ENCODE results near the gene TSPAN15.

The TSPAN15 gene

DNA sequence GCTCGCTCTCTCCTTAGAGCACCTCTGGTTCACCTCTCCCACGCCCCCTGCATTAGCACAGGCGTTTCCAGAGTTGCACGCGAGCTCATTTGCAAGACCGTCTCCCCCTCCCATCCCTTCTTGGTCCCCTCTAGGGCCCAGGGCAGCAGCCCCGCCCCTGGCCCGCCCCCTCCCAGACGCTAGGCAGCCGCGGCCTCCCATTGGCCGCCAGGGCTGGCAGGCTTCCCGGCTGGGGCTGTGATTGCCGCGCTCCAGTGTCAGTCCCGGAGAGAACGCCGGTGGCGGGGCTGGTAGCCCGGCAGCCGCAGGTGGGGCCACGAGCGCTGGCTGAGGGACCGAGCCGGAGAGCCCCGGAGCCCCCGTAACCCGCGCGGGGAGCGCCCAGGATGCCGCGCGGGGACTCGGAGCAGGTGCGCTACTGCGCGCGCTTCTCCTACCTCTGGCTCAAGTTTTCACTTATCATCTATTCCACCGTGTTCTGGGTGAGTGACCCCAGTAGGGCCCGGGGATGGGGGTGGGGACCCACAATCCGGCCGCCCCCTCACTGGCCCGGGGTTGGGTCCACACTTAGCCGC lies at the start of gene TSPAN15:
TSPAN15 (plus strand) TSS at position 257 of the 575 bp plus-strand sequence; CDS start at position 387, 130 bp downstream.
- peak in 1 of 2 experiments; percentile 20 for DNase-seq (ENCODE audit: low read depth in 2 of 2)

DNA sequence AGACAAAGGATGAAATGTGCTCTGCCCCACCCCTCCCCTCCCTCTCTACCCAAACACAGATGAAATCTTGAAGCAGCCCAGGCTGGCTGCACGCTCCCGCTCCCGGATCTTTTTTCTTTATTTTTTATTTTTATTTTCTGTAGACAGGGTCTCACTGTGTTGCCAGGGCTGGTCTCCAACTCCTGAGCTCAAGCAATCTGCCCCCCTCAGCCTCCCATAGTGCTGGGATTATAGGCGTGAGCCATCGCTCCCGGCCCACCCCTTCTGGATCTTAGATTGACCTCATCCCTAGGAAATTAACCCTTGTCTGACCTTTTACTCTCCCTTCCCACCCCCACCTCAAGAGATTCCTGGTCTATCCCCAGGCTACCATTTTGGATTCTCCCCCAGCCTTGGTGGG lies 48.9 kb upstream of the TSPAN15 start:
- no peak for DNase-seq (ENCODE audit: low read depth in 2 of 2)

DNA sequence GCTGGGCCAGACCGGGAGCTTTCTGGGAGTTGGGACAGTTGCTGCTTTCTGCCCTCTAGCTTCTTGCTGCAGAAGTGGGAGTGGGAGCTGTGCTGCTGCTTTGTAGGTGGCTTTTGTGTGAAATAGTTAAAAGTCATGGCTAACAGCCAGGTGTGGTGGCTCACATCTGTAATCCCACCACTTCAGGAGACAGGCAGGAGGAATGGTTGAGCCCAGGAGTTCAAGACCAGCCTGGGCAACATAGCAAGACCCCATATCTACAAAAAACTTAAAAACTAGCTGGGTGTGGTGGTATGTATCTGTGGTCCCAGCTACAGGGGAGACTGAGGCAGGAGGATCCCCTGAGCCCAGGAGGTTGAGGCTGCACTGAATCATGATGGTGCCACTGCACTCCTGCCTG lies 48.2 kb upstream of the TSPAN15 start:
- no peak for DNase-seq (ENCODE audit: low read depth in 2 of 2)

DNA sequence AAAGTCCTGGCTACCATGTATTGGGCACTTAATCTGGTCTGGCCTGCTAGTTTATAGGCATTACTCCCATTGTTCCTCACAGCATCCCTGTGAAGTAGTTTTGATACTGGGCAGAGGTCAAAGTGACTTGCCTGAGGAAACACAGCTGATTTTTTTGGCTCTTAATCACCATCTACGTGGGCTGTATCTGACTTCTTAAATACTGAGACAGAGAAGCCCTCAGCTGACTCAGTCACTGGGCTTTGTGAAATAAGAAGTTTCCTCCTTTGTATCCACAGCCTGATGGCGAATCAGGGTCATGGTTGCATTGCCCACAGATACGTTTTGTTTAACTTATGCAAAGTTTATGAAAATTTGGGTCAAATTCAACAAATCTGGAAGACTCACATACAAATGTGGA lies 47.7 kb upstream of the TSPAN15 start:
- no peak for DNase-seq (ENCODE audit: low read depth in 2 of 2)

DNA sequence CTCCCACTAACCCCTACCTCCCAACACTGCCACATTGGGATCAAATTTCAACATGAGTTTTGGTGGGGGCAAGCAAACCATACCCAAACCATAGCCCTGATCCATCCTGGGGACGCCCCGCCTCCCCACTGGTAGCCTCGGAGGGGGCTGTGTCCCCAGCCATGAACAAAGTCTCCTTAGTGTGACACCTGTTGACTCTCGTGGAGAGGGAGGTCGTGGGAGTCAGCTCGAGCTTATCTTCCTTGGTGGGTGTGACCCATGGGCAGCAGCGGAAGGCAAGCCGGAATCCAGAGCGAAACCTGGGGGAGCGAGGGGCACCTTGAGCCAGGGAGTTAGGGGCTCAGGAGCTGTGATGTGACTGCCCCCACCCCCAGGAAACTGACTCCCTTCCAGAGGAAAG lies 46.5 kb upstream of the TSPAN15 start:
- DNase-seq (ENCODE audit: low read depth in 2 of 2): no peak

DNA sequence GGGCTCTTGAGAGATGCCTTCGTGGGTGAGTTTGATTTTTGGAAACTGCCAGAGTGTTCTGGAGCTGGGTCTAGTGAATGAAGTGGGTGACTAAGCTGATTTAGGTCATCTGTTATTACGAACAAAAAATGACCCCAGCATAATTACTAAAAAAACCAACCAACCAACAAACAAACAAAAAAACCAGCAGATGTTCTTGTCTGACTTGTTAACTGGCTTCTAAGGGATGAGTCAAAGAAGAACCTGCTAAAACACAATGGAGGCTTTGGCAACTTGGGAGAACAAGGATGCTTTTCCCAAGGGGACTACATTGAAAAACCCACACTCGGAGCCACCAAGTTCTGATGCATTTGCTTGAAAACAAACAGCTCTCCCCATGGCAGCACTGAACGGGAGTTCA lies 46.0 kb upstream of the TSPAN15 start:
- no peak for DNase-seq (ENCODE audit: low read depth in 2 of 2)

DNA sequence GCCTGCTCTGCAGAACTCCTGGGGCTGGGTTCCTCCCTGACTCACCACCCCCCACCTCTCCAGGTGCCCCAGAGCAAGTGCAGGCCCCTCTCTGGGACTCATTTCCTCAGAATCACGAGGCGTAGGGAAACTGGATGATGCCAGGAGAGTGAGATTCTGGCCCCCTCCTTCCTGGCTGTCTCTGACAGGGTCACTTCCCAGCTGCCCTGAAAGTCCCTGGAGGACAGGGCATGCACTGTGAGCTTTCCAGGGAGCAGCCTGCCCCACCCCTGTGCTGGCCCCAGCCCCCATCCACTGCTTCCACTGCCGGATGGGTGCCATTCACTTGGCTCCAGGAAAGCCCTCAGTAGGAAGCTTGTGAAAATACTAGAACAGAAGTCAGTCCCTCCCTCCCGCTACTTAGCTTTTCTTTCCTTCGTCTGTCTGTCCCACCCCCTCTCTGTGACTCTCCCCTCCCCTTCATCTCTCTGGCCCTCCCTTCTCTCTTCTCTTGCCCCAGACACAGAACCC lies 44.9 kb upstream of the TSPAN15 start:
- DNase-seq (ENCODE audit: low read depth in 2 of 2): no peak

DNA sequence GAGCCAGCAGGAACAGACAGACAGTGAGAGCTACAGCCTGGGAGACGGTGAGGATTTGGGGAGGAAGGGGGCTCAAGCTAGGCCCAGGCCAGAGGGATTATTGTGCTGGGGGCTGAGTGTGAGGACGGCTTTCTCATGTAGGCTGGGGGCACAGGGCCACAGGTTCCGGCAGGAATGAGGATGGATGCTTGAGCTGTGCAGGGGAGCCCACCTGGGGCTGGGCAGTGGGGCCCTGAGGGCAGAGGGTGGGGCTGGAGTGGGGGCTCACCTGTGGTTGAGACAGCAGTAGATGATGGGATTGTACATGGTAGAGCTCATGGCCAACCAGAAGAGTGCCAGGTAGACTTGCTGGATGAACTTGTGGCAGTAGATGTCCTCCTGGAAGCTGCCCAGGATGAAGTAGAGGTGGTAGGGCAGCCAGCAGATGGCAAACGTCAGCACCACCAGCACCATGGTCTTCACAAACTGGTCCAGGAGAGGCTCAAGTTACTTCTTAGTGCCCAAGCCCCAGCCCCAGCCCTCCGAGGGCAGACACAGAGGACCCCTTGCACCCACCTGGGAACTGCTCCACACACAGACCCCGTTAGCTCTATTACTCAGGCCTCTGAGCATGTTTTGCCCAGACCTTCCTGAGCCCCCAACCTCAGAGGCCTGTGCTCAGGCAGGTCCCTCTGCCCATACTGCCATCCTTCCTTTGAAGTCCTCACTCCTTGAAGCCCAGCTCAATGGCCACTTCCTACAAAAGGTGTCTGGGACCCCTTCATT lies 44.3 kb upstream of the TSPAN15 start:
- DNase-seq (ENCODE audit: low read depth in 2 of 2): no peak

DNA sequence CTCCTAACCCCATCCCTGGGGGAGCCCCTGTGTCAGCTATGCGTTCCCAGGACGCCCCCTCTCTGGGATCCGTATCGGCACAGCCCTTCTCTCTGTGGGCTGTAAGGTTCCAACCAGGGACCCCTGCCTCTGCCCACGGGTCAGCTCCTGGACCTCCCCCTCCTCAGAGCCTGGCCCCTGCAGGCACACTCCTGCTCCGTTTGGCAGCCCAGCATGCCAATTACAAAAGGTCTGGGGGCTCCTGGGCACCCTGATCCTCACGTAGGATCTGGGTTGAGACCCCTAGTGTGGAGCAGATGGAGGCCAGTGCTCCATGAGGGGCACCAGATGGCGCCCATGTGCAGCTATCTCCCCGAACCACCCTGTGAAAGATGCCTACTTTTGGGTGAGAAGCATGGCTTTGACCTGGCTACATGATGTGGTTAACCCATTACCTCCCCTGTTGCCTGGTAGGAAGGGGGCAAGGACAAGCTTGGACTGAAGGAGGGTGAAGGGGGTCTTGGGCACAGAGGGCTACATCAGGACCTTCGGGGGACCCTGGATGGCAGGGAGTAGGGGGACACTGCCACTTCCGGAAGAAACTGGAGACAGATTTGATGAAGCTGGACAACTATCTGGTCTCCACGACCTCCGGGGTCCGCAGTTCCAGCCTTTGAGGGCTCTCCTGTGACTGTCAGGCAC lies 43.5 kb upstream of the TSPAN15 start:
- no peak for DNase-seq (ENCODE audit: low read depth in 2 of 2)

DNA sequence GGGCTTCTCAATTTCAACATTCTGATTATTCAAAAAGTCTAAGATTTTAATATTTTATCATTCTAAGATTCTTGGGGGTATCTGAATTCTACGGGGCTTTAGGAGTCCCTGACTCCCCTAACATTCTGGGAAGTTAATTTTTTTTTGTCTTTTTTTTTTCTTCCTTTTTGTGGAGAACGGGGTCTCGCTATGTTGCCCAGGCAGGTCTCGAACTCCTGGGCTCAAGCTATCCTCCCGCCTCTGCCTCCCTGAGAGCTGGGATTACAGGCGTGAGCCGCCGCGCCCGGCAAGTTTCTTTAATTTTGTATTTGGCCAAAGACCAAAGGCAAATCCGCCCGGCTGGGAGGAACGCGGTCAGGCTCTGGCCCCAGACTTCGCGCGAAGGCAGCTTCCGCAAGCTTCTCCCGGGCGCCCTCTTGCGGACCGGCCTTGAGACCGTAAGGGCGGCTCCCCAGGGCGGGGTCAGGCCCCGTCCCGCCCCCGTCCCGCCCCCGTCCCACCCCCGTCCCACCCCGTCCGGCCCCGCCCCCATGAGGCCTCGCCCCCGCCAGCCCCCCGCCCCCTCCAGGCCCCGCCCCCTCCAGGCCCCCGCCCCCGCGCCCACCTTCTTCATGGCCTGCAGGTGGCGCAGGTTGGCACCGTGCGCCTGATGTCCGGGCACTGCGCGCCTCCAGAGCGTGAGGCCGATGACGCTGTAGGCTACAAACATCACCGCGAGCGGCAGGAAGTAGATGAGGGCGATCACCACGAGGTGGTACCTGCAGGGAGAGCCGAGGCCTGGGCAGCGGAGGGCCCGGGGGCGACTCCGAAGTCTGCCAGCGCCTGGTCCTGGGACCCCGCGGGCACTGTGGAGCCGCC lies 42.7 kb upstream of the TSPAN15 start:
- peak; percentile 80 to 86 for DNase-seq (ENCODE audit: low read depth in 2 of 2)

DNA sequence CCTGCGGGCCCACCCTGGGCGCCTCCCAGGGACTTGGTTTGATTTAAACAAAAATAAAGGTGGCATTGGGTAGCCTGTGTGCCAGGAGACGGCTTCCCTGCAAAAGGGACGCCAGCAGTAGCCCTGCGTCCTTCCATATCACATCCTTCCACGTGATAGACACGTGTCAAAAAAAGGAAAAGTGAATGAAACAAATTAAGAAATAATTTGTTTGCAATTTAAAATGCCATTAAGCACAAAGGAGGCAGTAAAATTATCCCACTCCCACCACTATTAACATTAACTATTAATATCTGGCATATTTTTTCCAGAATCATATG lies 42.1 kb upstream of the TSPAN15 start:
- DNase-seq (ENCODE audit: low read depth in 2 of 2): no peak

DNA sequence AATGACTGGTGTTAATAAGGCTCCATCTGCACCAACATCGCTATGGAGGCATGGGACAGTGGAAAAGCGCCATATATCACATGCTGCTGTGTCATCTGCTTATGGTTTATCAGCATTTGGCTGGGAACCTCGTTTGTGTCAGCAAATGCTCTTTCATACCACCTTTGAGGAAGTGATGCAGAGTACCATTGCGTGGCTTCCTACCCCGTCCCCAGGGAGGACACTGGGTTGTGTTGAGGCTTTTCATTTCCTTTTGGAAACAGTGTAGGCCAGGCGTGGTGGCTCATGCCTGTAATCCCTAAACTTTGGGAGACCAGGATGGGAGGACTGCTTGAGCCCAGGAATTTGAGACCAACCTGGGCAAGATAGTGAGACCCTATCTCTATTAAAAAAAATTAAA lies 41.3 kb upstream of the TSPAN15 start:
- no peak for DNase-seq (ENCODE audit: low read depth in 2 of 2)

DNA sequence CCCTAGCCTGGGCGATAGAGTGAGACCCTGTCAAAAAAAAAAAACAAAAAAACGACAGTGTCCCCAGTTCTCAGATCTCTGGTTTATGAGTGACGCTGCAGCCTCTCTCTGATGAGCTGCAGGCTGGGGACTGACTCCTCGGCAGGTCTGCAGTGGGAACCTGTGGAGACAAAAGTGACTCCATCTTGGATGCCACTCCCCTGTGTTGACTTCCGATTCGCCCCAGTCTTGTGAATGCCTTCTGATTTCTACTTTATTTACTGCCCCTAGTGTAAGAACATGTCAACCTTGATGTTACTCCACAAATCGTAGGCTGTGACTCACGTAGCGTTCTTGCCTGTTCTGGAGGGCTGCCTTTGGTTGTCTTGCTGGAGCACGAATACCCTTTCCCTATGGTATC lies 40.8 kb upstream of the TSPAN15 start:
- no peak for DNase-seq (ENCODE audit: low read depth in 2 of 2)

DNA sequence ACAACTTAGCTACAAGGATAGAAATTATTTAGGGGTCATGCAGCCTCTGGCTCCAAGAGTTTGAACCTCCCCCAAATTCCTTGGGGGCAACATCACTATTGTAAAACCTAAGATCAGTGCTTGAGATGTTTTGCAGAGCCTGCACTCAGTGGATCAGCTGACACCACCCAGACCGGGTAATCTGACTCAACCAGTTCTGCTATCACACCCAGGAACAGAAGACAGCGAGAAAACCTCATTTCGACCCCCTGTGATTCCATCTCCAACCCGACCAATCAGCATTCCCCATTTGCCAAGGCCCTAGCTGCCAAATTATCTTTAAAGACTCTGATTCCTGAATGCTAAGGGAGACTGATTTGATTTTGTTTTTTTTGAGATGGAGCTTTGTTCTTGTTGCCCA lies 39.8 kb upstream of the TSPAN15 start:
- DNase-seq (ENCODE audit: low read depth in 2 of 2): no peak

DNA sequence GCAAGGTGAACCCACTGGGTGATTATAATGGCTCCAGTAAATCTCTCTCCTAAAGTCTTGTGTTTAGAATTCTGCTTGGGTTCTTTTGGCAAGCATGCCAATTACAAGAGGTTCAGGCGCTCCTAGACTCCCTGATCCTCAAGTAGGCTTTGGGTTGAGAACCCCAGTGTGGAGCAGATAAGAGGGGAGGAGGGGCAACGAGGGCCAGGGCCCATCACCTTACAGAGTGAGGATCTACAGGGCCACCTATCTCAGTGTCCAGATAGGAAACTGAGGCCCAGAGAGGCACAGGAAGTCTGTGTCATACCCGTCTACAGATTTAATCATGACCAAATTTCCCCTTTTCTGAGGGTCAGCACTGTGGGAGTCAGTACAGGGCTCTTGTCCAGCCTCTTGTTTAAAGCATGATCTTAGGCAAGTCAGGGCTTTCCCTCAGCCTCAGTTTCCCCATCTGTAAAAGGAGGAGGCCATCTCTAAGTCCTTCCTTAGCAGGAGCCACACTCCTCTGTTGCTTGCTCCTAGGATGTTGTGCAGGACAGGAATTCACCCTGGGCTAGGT lies 39.0 kb upstream of the TSPAN15 start:
- no peak for DNase-seq (ENCODE audit: low read depth in 2 of 2)

DNA sequence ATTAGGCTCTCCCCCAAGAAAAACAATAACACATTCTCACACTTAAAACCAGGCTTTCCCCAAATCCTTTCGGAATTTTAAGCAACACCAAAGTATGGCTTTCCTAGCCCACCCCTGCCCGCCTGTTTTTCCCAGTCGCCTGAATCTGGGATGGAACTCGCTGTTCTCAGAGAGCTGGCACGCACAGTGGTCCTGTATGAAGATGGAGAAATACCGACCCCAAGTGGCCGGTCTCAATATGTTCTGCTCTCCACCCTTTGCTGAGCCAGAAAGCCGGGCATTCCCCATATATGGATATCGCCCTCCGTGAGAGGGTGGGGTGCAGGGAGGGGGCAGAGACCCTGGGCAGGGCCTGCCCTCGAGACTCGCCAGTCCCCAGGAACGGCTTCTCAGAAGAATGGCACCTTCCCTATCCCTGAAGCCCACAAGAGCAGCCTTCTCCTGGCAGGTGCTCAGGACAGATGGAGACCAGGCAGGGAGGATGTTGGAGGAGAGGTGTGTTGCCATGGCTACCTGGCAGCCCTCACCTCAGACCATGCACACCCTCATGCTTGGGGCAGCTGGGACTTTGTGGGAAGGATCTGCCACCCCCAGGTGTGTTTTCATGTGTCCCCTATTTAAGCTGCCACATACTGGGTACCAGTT lies 37.9 kb upstream of the TSPAN15 start:
- DNase-seq (ENCODE audit: low read depth in 2 of 2): peak; percentile 26 to 36

DNA sequence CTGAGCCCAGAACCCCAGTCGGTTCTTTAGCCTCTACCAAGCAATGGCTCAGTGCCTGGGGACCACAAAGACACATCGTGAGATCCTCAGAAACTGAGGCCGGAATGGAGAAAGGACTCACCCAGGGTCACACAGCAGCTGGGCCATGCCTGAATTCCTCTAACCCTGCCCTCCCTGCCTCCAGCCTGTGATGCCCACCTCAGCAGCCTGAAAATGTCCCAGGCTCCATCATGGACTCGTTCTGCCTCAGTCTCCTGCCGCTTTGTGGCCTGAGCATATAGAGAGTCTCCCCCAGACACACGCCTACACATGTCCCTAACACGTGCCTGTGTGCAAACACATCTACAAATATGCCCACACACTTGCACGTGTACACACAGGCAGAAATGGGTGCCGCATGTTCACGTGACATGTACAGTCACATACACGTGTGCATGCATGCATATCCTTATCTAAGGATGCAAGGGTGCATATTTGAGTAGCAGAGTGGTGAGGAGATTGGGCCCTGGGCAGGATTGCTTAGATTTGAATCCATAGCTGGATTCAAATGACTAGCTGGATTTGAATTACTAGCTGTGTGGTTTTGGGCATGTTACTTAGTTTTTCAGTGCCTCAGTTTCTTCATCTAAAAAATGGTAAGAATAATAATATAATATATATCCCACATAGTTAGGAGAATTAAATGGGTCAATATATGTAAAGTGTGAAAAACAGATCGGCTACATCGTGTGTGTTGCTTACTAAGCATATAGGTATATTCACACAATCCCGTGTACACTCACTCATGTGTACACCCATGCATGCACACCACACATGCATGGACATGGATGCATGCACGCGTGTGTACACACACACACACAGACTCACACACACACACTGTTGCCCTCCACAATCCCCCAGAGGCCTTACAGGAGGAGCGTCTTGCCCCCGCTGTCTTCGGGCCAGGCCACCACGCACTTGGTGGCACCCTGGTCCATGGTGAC lies 36.9 kb upstream of the TSPAN15 start:
- no peak for DNase-seq (ENCODE audit: low read depth in 2 of 2)

DNA sequence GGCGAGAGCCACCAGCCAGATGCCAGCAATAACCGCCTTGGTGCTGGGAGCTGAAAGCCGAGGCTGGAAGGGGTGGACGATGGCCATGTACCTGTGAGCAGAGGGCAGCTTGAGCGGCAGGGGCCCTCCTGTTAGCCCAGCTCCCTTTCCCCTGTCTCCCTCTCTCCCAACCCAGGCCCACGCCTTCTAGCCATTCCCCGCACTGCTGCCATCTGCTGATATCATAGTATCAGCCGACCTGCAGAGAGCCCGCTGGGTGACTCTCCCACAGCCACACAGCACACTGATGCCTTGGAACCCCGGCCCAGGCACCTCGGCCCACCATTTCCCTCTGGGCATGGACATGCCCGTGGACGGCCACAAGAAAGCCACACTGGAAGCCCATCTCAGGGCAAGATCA lies 36.2 kb upstream of the TSPAN15 start:
- DNase-seq (ENCODE audit: low read depth in 2 of 2): no peak

DNA sequence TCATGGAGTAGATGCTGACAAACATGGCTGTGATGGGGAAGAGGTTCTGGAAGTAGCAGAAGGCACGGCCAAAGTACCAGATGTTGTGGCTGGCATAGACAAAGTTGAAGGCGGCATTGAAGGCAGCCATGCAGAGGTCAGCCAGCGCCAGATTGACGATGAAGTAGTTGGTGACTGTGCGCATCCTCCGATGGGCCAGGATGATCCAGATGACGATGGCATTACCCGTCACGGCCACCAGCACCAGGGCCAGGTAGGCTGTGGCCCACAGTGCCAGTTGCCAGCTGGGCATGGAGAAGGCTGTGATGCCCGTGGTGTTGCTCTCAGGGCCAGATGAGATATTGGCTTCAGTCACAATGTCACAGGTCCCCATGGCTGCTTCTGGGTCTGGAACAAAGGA lies 35.3 kb upstream of the TSPAN15 start:
- DNase-seq (ENCODE audit: low read depth in 2 of 2): no peak

DNA sequence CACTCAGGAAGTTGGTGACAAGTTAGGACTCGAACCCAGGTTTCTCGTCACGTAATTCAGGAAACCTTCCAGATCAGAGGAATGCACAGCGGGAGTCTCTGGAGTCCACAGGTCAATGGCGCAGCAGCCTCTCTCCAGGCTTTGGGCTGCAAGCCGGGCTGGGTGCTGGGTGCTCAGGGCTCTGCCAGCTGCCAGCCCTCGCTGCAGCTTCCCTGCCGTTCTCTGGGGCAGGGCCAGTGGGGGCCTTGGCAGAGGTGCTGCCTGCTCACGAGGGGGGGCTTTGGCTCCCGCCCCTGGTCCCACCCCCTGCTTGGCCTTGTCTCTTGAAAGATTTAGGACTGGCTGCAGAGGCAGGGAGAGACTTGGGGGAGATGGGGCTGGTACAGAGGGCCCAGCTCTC lies 34.6 kb upstream of the TSPAN15 start, which contains the start of gene TACR2:
TACR2 (minus strand) TSS at position 224 of the 400 bp plus-strand sequence. CDS start 595 bp downstream, outside the sequence.
- no peak for DNase-seq (ENCODE audit: low read depth in 2 of 2)

Measured in fibroblast of skin of left biceps (primary cell).